Small intestine (tissue), 7 donors: ENCODE results near the gene TET1. TPM values are rescaled to one million over a fixed set of nuclear protein-coding genes. Genes with fewer than 3 reads are reported as not detected.
"Not testable (repeated sequence)": the region's sequence is repeated elsewhere in the genome, so short reads cannot be mapped to it uniquely, and the experiment has no call there.

Experiments used
- DNase-seq, 2 donors: peaks; one replicate each; pipeline versions ENCODE4 v3.0.0 to v3.0.0-alpha.2; 2013
- FAIRE-seq: peaks from 2 replicates; lab custom pipeline; 2012; peaks lifted over from hg19 to GRCh38; lab: Jason Lieb, UNC
- H3K27ac ChIP-seq, 3 donors: one replicate each; pipeline ENCODE4 v1.5.1; 2013; ENCODE audit warnings: low read length in 2 of 3, mild to moderate bottlenecking in 2 of 3, control low read depth in 1 of 3, inconsistent platforms in 1 of 3, low read depth in 1 of 3, moderate library complexity in 1 of 3
- H3K27me3 ChIP-seq, 3 donors: one replicate each; pipeline ENCODE4 v1.6.1; 2013; ENCODE audit warnings: low read length in 3 of 3, inconsistent platforms in 1 of 3; ENCODE audit not compliant: control insufficient read depth in 3 of 3, insufficient read depth in 3 of 3
- H3K36me3 ChIP-seq, 3 donors: one replicate each; pipeline ENCODE4 v1.6.1; 2013; ENCODE audit warnings: low read length in 3 of 3, inconsistent platforms in 1 of 3, low read depth in 1 of 3, mild to moderate bottlenecking in 1 of 3, moderate library complexity in 1 of 3; ENCODE audit not compliant: control insufficient read depth in 3 of 3, insufficient read depth in 2 of 3
- H3K4me1 ChIP-seq, 3 donors: one replicate each; pipeline ENCODE4 v1.6.1; 2013; ENCODE audit warnings: low read length in 2 of 3, inconsistent platforms in 1 of 3, low read depth in 1 of 3, mild to moderate bottlenecking in 1 of 3, moderate library complexity in 1 of 3; ENCODE audit not compliant: control insufficient read depth in 3 of 3, insufficient read depth in 2 of 3
- H3K4me3 ChIP-seq, 3 donors: one replicate each; pipeline ENCODE4 v1.5.1; 2013; ENCODE audit warnings: low read length in 3 of 3, control low read depth in 1 of 3, inconsistent platforms in 1 of 3, low read depth in 1 of 3, mild to moderate bottlenecking in 1 of 3, moderate library complexity in 1 of 3
- H3K9me3 ChIP-seq, 2 donors: one replicate each; pipeline ENCODE4 v1.6.1; 2013; ENCODE audit warnings: low read depth in 1 of 2, low read length in 1 of 2; ENCODE audit not compliant: control insufficient read depth in 2 of 2, insufficient read depth in 1 of 2
- WGBS, 3 donors: extraction: QIAGEN DNeasy Blood & Tissue Kit; methylation state at CpG; one replicate each; pipeline ENCODE4 v1.1.7; 2013; 5-methylcytosine and 5-hydroxymethylcytosine counted together
- polyA plus RNA-seq, 4 donors: library from polyadenylated mRNA; stranded (reverse) in 3 of 4; unstranded in 1 of 4; fragments of 200-250 nt in 3 of 4; fragments of 120-200 nt in 1 of 4; gene quantifications; one replicate each; pipeline versions ENCODE4 v1.2.1 to v1.2.3, GENCODE V29; 2013
- donor health status: healthy with polysubstance abuse.
- donor health status: control.
- donor health status: control.
- donor health status: Bipolar disorder and iron deficiency.
- donor health status: healthy.

The TET1 gene
- polyA plus RNA-seq, 4 donors: under 0.01 to 4.0 (median 0.31) TPM; not detected in 1

- H3K4me1 ChIP-seq: no peaks in the 10 kb centered on the region
- no peak overlapping the region for H3K27ac ChIP-seq
- DNase-seq: no peak
- H3K4me3 ChIP-seq: no peak overlapping the region
- peaks cover 0 to 20% (median 0%) of the 10 kb centered on the region in 3 donors for H3K36me3 ChIP-seq
- WGBS, 3 donors: 67 to 86% (median 76%) methylated on average over 5 of the region's 5 CpGs
- no peaks in the 10 kb centered on the region for H3K9me3 ChIP-seq
- no peaks in the 10 kb centered on the region for H3K27me3 ChIP-seq
- FAIRE-seq: no peak
Measured at GRCh38 chr10:68666280-68666760, 106.2 kb downstream of the TET1 start.

GRCh38 chr10:68668231-68668630 lies 108.1 kb downstream of the TET1 start:
- no peak for DNase-seq
- WGBS, 3 donors: 67 to 93% (median 88%) methylated on average over 5 of the region's 5 CpGs
- FAIRE-seq: no peak
- Histone ChIP-seq H3K9me3 (no peaks in the 10 kb centered on the region), H3K4me3 (no peak overlapping the region), H3K4me1 (no peaks in the 10 kb centered on the region), H3K36me3 (peaks cover 0 to 15% (median 0%) of the 10 kb centered on the region in 3 donors), H3K27ac (no peak overlapping the region), H3K27me3 (no peaks in the 10 kb centered on the region)

- no peaks in the 10 kb centered on the region for H3K27me3 ChIP-seq
- 92 to 99% (median 98%) methylated on average over 4 of the region's 4 CpGs for WGBS, 3 donors
- no peaks in the 10 kb centered on the region for H3K9me3 ChIP-seq
- peaks cover 0 to 18% (median 0%) of the 10 kb centered on the region in 3 donors for H3K36me3 ChIP-seq
- no peak for DNase-seq
- no peak overlapping the region for H3K4me3 ChIP-seq
- FAIRE-seq: no peak
- H3K27ac ChIP-seq: no peak overlapping the region
- H3K4me1 ChIP-seq: no peaks in the 10 kb centered on the region
Measured at GRCh38 chr10:68668972-68669371, 108.8 kb downstream of the TET1 start.

GRCh38 chr10:68684413-68684812 lies 124.3 kb downstream of the TET1 start:
- H3K4me3 ChIP-seq: peak overlapping the region in 1 of 3 donors; percentile 25
- no peaks in the 10 kb centered on the region for H3K27me3 ChIP-seq
- no peaks in the 10 kb centered on the region for H3K9me3 ChIP-seq
- FAIRE-seq (no peak), DNase-seq (peak in 1 of 2 donors; percentile 40)
- 34 to 64% (median 50%) methylated on average over 3 of the region's 3 CpGs for WGBS, 3 donors
- no peak overlapping the region for H3K27ac ChIP-seq
- no peaks in the 10 kb centered on the region for H3K4me1 ChIP-seq
- H3K36me3 ChIP-seq: peaks cover 0 to 24% (median 2%) of the 10 kb centered on the region in 3 donors

GRCh38 chr10:68696018-68696417 lies 135.9 kb downstream of the TET1 start:
- DNase-seq (no peak), FAIRE-seq (no peak)
- no peaks in the 10 kb centered on the region for H3K4me1 ChIP-seq
- H3K4me3 ChIP-seq: no peak overlapping the region
- H3K27me3 ChIP-seq: no peaks in the 10 kb centered on the region
- WGBS, 3 donors: 86 to 92% (median 89%) methylated on average over 1 of the region's 1 CpG
- no peaks in the 10 kb centered on the region for H3K9me3 ChIP-seq
- no peak overlapping the region for H3K27ac ChIP-seq
- peaks cover 0 to 4% (median under 1%) of the 10 kb centered on the region in 3 donors for H3K36me3 ChIP-seq

GRCh38 chr10:68697106-68697505 lies 137.0 kb downstream of the TET1 start:
- FAIRE-seq: no peak
- no peak for DNase-seq

GRCh38 chr10:68700197-68700596 lies 140.1 kb downstream of the TET1 start:
- Histone ChIP-seq H3K9me3 (no peaks in the 10 kb centered on the region), H3K36me3 (no peaks in the 10 kb centered on the region), H3K27me3 (no peaks in the 10 kb centered on the region), H3K27ac (no peak overlapping the region), H3K4me1 (no peaks in the 10 kb centered on the region), H3K4me3 (no peak overlapping the region)
- WGBS, 3 donors: 45 to 65% (median 60%) methylated on average over 1 of the region's 1 CpG
- no peak for FAIRE-seq
- no peak for DNase-seq

More at GRCh38 chr10:68697106-68697505, 137.0 kb downstream of the TET1 start:
- Histone ChIP-seq H3K27ac (no peak overlapping the region), H3K36me3 (no peaks in the 10 kb centered on the region), H3K9me3 (no peaks in the 10 kb centered on the region), H3K4me1 (no peaks in the 10 kb centered on the region), H3K4me3 (no peak overlapping the region), H3K27me3 (no peaks in the 10 kb centered on the region)
- WGBS, 3 donors: 93 to 100% (median 97%) methylated on average over 1 of the region's 1 CpG

- Histone ChIP-seq H3K27ac (no peak overlapping the region), H3K9me3 (no peaks in the 10 kb centered on the region), H3K4me1 (no peaks in the 10 kb centered on the region), H3K4me3 (no peak overlapping the region), H3K27me3 (no peaks in the 10 kb centered on the region), H3K36me3 (no peaks in the 10 kb centered on the region)
- no peak for DNase-seq
- no peak for FAIRE-seq
- 92 to 95% (median 93%) methylated on average over 1 of the region's 1 CpG for WGBS, 3 donors
Measured at GRCh38 chr10:68705548-68705947, 145.4 kb downstream of the TET1 start.

- DNase-seq, H3K27me3 ChIP-seq, FAIRE-seq, H3K4me3 ChIP-seq, H3K4me1 ChIP-seq, H3K9me3 ChIP-seq, H3K27ac ChIP-seq, H3K36me3 ChIP-seq: not testable (repeated sequence)
- WGBS, 3 donors: 81 to 94% (median 91%) methylated on average over 5 of the region's 5 CpGs
Measured at GRCh38 chr10:68708987-68709386, 148.8 kb downstream of the TET1 start.
